Measurements from ENCODE around the gene ATG5.

DNA sequence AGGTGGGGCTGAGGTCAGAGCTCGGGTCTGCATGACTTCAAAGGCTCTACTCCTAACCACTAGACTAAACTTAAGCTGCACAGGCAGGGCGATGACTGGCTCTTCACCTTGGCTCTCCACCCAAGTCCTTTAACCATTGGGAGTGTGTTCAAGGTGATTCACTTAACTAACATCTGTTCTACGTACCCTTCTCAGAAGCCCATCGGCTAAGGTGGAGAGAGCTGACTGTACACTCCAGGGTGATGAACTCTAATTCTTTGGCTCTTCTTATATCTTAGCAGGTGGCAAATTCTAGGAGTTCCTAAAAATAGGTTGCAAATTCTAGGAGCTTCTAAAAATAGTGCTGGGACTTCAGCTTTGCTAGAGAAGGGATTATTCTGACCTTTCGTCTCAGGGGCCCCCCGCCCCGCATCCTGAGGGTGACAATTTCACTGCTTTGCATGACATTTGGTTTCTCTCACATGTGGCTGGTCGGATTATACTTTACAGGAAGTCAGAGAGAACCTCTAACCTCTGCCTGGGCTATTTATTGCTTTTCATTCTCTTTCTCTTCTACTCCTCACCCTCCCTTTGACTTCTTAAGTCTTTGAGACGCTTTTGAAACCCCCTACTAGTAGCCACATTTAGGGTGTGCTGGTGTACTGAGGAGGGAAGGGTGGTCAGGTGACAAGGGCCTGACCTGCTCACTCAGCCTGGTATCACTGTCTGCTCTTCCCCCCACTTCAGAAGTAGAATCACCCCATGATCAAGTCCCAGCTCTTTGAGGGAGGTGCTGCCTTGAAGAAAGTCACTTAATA, 183.9 kb downstream of the ATG5 start:
- TF ChIP-seq, protein P1, sequence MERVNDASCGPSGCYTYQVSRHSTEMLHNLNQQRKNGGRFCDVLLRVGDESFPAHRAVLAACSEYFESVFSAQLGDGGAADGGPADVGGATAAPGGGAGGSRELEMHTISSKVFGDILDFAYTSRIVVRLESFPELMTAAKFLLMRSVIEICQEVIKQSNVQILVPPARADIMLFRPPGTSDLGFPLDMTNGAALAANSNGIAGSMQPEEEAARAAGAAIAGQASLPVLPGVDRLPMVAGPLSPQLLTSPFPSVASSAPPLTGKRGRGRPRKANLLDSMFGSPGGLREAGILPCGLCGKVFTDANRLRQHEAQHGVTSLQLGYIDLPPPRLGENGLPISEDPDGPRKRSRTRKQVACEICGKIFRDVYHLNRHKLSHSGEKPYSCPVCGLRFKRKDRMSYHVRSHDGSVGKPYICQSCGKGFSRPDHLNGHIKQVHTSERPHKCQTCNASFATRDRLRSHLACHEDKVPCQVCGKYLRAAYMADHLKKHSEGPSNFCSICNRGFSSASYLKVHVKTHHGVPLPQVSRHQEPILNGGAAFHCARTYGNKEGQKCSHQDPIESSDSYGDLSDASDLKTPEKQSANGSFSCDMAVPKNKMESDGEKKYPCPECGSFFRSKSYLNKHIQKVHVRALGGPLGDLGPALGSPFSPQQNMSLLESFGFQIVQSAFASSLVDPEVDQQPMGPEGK (CRISPR knock-in tag; IDR thresholded peaks at IDR 0.05; ENCODE audit: borderline replicate concordance): no peak
- TF ChIP-seq ESRRG (CRISPR knock-in tag; IDR thresholded peaks at IDR 0.05) (no peak), ZC3H10 (CRISPR knock-in tag; IDR thresholded peaks at IDR 0.05) (no peak), ARNTL (CRISPR knock-in tag; IDR thresholded peaks at IDR 0.05; ENCODE audit: borderline replicate concordance, low read depth) (no peak), ZFP3 (CRISPR knock-in tag; IDR thresholded peaks at IDR 0.05) (no peak), SNAI2 (CRISPR knock-in tag; IDR thresholded peaks at IDR 0.05) (no peak), ZNF70 (CRISPR knock-in tag; IDR thresholded peaks at IDR 0.05) (no peak), CSDC2 (CRISPR knock-in tag; IDR thresholded peaks at IDR 0.05) (no peak), ZNF565 (CRISPR knock-in tag; conservative IDR thresholded peaks at IDR 0.05; ENCODE audit: low read depth) (no peak), ISL1 (CRISPR knock-in tag; IDR thresholded peaks at IDR 0.05) (no peak), OSR1 (CRISPR knock-in tag; IDR thresholded peaks at IDR 0.05) (no peak)
- TF ChIP-seq, protein P2, sequence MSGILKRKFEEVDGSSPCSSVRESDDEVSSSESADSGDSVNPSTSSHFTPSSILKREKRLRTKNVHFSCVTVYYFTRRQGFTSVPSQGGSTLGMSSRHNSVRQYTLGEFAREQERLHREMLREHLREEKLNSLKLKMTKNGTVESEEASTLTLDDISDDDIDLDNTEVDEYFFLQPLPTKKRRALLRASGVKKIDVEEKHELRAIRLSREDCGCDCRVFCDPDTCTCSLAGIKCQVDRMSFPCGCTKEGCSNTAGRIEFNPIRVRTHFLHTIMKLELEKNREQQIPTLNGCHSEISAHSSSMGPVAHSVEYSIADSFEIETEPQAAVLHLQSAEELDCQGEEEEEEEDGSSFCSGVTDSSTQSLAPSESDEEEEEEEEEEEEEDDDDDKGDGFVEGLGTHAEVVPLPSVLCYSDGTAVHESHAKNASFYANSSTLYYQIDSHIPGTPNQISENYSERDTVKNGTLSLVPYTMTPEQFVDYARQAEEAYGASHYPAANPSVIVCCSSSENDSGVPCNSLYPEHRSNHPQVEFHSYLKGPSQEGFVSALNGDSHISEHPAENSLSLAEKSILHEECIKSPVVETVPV (CRISPR knock-in tag; IDR thresholded peaks at IDR 0.05): no peak
- TF ChIP-seq, protein P3, sequence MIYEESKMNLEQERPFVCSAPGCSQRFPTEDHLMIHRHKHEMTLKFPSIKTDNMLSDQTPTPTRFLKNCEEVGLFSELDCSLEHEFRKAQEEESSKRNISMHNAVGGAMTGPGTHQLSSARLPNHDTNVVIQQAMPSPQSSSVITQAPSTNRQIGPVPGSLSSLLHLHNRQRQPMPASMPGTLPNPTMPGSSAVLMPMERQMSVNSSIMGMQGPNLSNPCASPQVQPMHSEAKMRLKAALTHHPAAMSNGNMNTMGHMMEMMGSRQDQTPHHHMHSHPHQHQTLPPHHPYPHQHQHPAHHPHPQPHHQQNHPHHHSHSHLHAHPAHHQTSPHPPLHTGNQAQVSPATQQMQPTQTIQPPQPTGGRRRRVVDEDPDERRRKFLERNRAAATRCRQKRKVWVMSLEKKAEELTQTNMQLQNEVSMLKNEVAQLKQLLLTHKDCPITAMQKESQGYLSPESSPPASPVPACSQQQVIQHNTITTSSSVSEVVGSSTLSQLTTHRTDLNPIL (CRISPR knock-in tag; IDR thresholded peaks at IDR 0.05; ENCODE audit: low read depth): no peak

Measured in SK-N-SH treated with all-trans-retinoic acid at 6 μM for 48 hours (cell line).